Measurements from ENCODE around the gene PCCA. TPM values are rescaled to one million over a fixed set of nuclear protein-coding genes. Genes with fewer than 3 reads are reported as not detected.

Gene PCCA
- total RNA-seq, 4 donors from 2014 or later, result 29.5 to 55.5 (median 38.3) TPM

DNA sequence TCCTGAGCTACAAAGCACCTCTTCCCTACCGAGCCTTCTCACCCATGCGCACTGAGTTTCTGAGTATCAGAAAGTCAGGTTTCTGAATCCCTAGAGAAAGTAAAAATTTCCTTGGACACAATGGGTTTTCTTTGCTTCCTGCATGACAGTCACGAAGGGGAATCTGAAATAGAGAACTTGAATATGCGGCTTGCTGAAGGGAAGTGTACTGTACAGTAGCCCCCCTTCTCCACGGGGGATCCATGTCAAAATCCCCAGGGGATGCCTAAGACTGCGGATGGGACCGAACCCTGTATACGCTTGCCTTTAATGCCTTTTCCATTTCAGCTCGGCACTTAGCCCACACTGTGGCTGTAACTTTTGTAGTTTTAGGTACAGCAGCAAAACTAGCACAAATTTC, 391.8 kb downstream of the PCCA start:
- H3K27ac ChIP-seq, result no peak overlapping the region
- TF ChIP-seq, protein P1, sequence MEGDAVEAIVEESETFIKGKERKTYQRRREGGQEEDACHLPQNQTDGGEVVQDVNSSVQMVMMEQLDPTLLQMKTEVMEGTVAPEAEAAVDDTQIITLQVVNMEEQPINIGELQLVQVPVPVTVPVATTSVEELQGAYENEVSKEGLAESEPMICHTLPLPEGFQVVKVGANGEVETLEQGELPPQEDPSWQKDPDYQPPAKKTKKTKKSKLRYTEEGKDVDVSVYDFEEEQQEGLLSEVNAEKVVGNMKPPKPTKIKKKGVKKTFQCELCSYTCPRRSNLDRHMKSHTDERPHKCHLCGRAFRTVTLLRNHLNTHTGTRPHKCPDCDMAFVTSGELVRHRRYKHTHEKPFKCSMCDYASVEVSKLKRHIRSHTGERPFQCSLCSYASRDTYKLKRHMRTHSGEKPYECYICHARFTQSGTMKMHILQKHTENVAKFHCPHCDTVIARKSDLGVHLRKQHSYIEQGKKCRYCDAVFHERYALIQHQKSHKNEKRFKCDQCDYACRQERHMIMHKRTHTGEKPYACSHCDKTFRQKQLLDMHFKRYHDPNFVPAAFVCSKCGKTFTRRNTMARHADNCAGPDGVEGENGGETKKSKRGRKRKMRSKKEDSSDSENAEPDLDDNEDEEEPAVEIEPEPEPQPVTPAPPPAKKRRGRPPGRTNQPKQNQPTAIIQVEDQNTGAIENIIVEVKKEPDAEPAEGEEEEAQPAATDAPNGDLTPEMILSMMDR (IDR thresholded peaks at IDR 0.05), result no peak
- TF ChIP-seq POLR2A (IDR thresholded peaks at IDR 0.05) (no peak), EP300 (IDR thresholded peaks at IDR 0.05) (no peak)
- no peaks in the 10 kb centered on the region for H3K27me3 ChIP-seq
- no peaks in the 10 kb centered on the region for H3K9me3 ChIP-seq
- WGBS, 2 donors, result 85 to 87% methylated on average over 9 of the region's 9 CpGs
- H3K4me1 ChIP-seq, result peaks cover 0 to 7% (median 0%) of the 10 kb centered on the region in 4 donors
- no peak overlapping the region for H3K4me3 ChIP-seq
- no peak for DNase-seq (ENCODE audit: low spot score in 2 of 2)
- H3K36me3 ChIP-seq, result peaks cover 0 to 4% (median 0%) of the 10 kb centered on the region in 3 donors

DNA sequence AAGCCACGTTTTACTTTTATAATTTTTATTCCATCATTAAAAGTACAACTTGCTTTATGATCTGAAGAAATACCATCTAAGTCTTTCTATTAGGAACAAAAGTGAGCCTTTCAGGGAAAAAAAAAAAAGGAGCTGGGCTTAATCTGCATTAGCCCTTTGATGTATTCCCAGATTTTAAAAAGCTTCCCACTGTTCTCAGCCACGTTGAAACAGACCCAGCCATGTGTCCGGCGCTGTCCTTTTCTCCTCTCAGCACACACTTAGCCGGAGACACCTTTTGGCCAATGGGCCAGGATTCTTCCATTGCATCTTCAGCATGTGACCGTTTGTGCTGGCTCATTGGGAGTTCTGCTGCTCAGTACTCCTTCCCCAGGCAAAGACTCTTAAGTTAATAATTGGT, 394.2 kb downstream of the PCCA start:
- no peak for DNase-seq (ENCODE audit: low spot score in 2 of 2)
- H3K27me3 ChIP-seq, result no peaks in the 10 kb centered on the region
- no peak overlapping the region for H3K27ac ChIP-seq
- 72 to 78% methylated on average over 6 of the region's 6 CpGs for WGBS, 2 donors
- H3K4me1 ChIP-seq, result peaks cover 0 to 7% (median 0%) of the 10 kb centered on the region in 4 donors
- no peaks in the 10 kb centered on the region for H3K9me3 ChIP-seq
- peaks cover 0 to under 1% (median 0%) of the 10 kb centered on the region in 3 donors for H3K36me3 ChIP-seq
- TF ChIP-seq, protein P1 (IDR thresholded peaks at IDR 0.05), result no peak
- TF ChIP-seq EP300 (IDR thresholded peaks at IDR 0.05) (no peak), POLR2A (IDR thresholded peaks at IDR 0.05) (no peak)
- no peak overlapping the region for H3K4me3 ChIP-seq

DNA sequence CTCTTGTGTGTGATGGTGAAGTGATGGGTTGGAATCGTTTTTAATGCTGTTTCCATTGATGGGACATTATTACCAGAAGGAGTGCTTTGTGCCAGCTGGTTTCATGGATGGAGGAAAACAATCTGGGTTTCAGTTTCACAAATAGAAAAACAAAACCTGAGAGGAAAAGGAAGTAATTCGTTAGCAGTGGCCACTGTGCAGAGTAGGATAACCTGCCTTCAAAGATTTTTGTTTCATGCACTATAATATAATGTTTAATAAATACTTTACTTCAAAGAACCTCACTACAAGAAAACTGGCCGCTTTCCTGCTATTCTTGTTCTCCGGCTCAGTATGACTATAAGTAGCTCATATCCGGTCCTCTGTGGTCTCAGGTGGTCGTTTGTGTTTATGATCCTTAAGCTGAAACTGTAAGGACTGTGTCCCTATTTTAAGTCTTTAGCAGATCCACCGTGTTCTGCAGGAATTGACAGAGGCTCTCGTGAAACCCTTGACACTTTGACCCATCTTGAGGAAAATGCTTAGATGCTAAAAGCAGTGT, 395.0 kb downstream of the PCCA start:
- H3K36me3 ChIP-seq, result no peaks in the 10 kb centered on the region
- TF ChIP-seq, protein P1 (IDR thresholded peaks at IDR 0.05), result no peak
- no peak for TF ChIP-seq EP300 (IDR thresholded peaks at IDR 0.05)
- no peak for TF ChIP-seq POLR2A (IDR thresholded peaks at IDR 0.05)
- H3K27ac ChIP-seq, result no peak overlapping the region
- H3K27me3 ChIP-seq, result no peaks in the 10 kb centered on the region
- H3K9me3 ChIP-seq, result no peaks in the 10 kb centered on the region
- H3K4me1 ChIP-seq, result peaks cover 0 to 7% (median 0%) of the 10 kb centered on the region in 4 donors
- H3K4me3 ChIP-seq, result no peak overlapping the region
- 56 to 60% methylated on average over 8 of the region's 8 CpGs for WGBS, 2 donors
- no peak for DNase-seq (ENCODE audit: low spot score in 2 of 2)

DNA sequence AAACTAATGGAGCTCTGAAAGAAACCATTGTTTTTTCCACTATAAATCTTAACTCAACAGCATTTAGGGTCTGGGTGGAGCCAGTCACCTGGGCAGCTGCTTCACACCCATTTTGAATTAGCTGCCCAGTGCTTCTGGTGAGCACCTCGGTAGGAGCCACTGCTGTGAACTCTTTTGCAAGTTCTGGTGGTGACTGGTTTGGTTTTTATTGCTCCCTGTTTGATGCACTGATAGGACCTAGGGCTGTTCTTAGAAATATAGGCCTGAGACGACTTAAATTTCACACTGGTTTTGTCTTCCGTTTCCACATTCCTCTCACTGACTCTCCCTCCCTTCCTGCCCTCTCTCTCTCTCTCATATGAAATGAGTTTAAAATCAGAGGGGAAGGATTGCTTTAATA, 395.8 kb downstream of the PCCA start:
- no peak for DNase-seq (ENCODE audit: low spot score in 2 of 2)
- Histone ChIP-seq H3K27me3 (no peaks in the 10 kb centered on the region), H3K4me1 (peaks cover 0 to 7% (median 0%) of the 10 kb centered on the region in 4 donors), H3K27ac (no peak overlapping the region), H3K36me3 (no peaks in the 10 kb centered on the region), H3K9me3 (no peaks in the 10 kb centered on the region), H3K4me3 (no peak overlapping the region)
- TF ChIP-seq EP300 (IDR thresholded peaks at IDR 0.05) (no peak), POLR2A (IDR thresholded peaks at IDR 0.05) (no peak)
- TF ChIP-seq, protein P1 (IDR thresholded peaks at IDR 0.05), result no peak
- WGBS, 2 donors, result 62 to 73% methylated on average over 3 of the region's 3 CpGs

DNA sequence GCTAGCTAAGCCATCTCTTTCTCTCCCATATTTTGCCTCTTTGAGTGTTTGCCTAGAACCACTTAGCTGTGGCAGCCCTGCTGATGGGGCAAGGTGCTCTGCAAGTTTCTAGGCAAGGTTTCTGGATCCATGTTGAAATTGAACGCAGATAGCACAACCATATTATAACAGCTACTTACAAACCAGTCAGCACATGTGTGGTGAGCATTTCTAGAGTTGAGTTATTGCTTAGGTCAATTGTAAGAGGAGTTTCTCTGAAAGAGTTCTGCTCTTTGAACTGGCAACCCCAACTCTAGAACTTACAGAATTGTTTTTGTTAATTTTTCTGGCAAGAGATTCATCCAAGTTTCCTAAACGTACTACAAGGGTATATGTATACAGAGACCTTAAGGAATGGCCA, 396.4 kb downstream of the PCCA start:
- no peak for TF ChIP-seq POLR2A (IDR thresholded peaks at IDR 0.05)
- TF ChIP-seq, protein P1 (IDR thresholded peaks at IDR 0.05), result no peak
- TF ChIP-seq EP300 (IDR thresholded peaks at IDR 0.05), result no peak

More for the DNA sequence above, 396.4 kb downstream of the PCCA start:
- no peak overlapping the region for H3K4me3 ChIP-seq
- no peaks in the 10 kb centered on the region for H3K36me3 ChIP-seq
- 75 to 82% methylated on average over 2 of the region's 2 CpGs for WGBS, 2 donors
- peaks cover 0 to 12% (median 1%) of the 10 kb centered on the region in 4 donors for H3K4me1 ChIP-seq
- H3K9me3 ChIP-seq, result no peaks in the 10 kb centered on the region
- H3K27ac ChIP-seq, result no peak overlapping the region
- H3K27me3 ChIP-seq, result no peaks in the 10 kb centered on the region
- no peak for DNase-seq (ENCODE audit: low spot score in 2 of 2)

All from tibial nerve (tissue), 4 donors.